Umbilical cord (tissue), 1 donor: ENCODE data around the gene NUP107. TPM values are rescaled to one million over a fixed set of nuclear protein-coding genes. Genes with fewer than 3 reads are reported as not detected.

Experiments used
- total RNA-seq: library from RNA; depleted of rRNA; stranded (reverse); fragments of >200 nt; gene quantifications from one replicate; pipeline ENCODE4 v1.2.3, GENCODE V29; 2014; ENCODE audit warnings: low replicate concordance; ENCODE audit not compliant: insufficient read depth

Gene NUP107
- total RNA-seq, 1 donor from 2014 or later = 43.6 TPM

Other genes starting within 250 kb of the NUP107 start
- gene RAP1B, start 76.1 kb upstream of the NUP107 start, total RNA-seq = 103 TPM
- gene SLC35E3, start 59.2 kb downstream of the NUP107 start, total RNA-seq = 8.9 TPM
- gene MDM2, start 121.2 kb downstream of the NUP107 start, total RNA-seq = 52.5 TPM
- gene CPM, start 246.2 kb downstream of the NUP107 start, total RNA-seq = 1.7 TPM